ENCODE results near the gene COPS9.

Gene COPS9

DNA sequence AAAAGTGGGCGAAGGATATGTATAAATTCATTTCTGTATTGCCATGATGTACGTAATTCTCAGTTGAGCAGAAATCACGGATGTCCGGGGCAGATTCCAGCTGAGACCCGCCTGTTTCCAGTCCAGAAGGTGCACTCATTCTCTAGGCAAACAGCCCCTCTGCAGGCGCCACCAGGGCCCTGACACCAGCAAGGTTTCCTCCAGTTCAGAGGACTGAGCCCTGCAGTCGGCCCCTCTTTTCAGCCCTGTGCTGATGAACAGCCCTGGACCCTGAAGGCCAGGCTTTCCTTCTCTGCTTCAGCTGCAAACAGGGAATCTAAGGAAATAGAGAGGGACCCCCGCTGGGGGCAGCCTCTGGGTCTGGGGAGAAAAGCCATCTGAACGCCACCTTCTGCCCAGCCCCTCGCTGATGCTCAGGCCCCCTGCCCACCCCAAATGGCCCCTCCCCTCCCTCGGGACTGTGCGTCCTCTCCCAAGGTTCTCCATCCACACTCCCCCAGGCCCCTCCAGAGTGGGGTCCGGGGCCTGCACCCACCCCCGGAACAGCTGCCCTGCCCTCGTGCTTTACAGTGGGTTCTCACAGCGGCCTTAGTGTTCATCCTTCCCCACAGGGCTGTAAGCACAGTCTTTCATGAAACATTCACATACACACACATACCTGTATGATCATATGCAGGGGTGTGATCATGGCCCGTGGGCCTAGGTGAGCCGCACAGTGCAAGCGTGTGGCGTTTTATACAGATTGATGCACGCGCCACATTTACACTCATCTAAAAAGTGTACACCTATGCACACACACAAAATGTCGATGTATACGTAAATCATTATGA lies 12.1 kb downstream of the COPS9 start:
- TF ChIP-seq, protein P1, sequence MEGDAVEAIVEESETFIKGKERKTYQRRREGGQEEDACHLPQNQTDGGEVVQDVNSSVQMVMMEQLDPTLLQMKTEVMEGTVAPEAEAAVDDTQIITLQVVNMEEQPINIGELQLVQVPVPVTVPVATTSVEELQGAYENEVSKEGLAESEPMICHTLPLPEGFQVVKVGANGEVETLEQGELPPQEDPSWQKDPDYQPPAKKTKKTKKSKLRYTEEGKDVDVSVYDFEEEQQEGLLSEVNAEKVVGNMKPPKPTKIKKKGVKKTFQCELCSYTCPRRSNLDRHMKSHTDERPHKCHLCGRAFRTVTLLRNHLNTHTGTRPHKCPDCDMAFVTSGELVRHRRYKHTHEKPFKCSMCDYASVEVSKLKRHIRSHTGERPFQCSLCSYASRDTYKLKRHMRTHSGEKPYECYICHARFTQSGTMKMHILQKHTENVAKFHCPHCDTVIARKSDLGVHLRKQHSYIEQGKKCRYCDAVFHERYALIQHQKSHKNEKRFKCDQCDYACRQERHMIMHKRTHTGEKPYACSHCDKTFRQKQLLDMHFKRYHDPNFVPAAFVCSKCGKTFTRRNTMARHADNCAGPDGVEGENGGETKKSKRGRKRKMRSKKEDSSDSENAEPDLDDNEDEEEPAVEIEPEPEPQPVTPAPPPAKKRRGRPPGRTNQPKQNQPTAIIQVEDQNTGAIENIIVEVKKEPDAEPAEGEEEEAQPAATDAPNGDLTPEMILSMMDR (conservative IDR thresholded peaks at IDR 0.05; ENCODE audit: low read depth) = no peak

DNA sequence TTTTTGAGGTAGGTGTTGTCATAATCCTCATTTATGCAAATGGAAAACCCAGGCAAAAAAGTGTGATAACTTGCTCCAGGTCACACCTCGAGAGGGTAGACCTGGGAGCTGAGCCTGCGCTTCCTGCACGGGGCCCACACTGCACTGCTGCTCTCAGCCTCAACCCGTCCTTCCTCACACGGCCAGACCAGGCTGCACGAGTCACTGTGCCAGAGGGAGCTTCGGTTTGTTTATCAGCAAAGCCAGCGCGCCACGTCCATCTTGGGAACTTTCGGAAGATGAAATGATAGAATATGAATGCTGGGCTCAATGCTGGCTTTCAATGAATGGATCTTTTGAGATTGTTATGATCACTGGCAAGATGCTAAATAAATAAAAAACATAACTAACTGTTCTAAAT lies 14.4 kb downstream of the COPS9 start:
- TF ChIP-seq, protein P1 (conservative IDR thresholded peaks at IDR 0.05; ENCODE audit: low read depth) = no peak
- ChIA-PET POLR2A (ENCODE audit: low non-redundant PET) (no interaction called here), CTCF (interaction anchor here (0.5 kb wide), 1 partner anchor 60 kb away, joined by 3 read pairs; no protein-coding TSS in a partner anchor)
- DNase-seq (ENCODE audit: low spot score) = no peak
- no peak overlapping the region for H3K27ac ChIP-seq

More for the DNA sequence above, 12.1 kb downstream of the COPS9 start:
- DNase-seq (ENCODE audit: low spot score) = no peak
- no peak overlapping the region for H3K27ac ChIP-seq
- ChIA-PET CTCF (no interaction called here), POLR2A (ENCODE audit: low non-redundant PET) (no interaction called here)

DNA sequence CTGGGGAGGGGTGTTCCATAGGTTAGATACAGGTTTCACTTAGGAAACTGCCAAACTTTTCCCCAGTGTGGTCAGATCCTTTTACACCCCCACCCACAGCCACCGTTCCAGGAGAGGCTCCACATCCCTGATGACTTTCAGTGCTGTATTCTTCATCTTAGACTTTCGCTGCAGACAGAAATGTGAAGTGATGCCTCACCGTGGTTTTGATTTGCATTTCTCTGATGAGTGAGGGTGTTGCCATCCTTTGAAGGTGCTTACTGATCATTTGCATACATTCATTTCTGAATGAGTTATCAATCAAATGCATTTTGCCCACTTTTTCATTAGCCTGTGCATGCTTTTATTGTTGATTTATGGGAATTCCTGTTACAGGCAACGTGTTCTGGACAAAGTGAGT lies 14.9 kb downstream of the COPS9 start:
- ChIA-PET CTCF (interaction anchor here (0.5 kb wide), 1 partner anchor 60 kb away, joined by 3 read pairs; no protein-coding TSS in a partner anchor), POLR2A (ENCODE audit: low non-redundant PET) (no interaction called here)
- no peak for DNase-seq (ENCODE audit: low spot score)
- H3K27ac ChIP-seq = no peak overlapping the region
- TF ChIP-seq, protein P1 (conservative IDR thresholded peaks at IDR 0.05; ENCODE audit: low read depth) = no peak

- POLR2A ChIA-PET (ENCODE audit: low non-redundant PET) = no interaction called here
- DNase-seq (ENCODE audit: low spot score) = no peak
- TF ChIP-seq, protein P1 (conservative IDR thresholded peaks at IDR 0.05; ENCODE audit: low read depth) = no peak
- CTCF ChIA-PET = interaction anchor here (0.6 kb wide), 1 partner anchor 62 kb away, joined by 3 read pairs; no protein-coding TSS in a partner anchor
- H3K27ac ChIP-seq = no peak overlapping the region
Measured at GRCh38 chr2:240114233-240114632, 21.9 kb downstream of the COPS9 start.

DNA sequence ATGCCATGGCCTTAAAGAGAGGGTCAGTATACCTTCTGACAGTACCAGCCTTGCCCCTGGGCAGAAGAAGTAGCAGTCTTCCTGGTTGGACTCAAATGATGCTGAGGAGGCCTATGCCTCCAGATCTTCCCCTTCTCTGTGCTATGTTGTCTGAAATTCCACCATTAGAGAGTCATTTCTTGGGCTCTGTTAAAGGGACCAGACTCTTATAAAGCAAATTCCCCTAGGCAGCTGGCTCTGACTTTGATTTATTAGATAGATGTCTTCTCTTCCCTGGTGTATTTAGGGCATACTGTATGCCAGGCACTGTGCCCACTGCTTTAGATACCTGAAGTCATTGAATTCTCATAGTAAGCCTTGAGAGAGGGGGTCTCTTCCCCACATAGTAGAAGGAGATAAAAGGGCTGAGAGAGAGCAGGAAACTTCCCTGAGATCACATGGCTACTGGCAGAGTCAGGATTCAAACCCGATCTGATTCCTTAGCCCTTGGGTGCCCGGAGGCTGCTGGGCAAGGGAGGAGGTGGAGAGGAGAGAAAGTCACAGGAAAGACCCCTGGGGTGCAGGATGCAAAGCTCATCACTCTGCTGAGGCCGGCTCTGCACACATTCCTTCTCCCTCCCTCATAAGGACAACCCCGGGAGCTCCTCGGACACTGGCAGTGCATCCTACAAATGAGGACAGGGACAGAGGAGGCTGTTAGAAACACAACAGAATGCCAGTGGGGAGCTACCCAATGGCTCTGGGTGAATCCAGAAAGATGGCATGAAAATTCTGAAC lies 23.0 kb downstream of the COPS9 start:
- ChIA-PET CTCF (interaction anchor here (0.6 to 0.7 kb wide), 2 partner anchors 57 to 476 kb away, joined by 3 to 4 read pairs; no protein-coding TSS in a partner anchor), POLR2A (ENCODE audit: low non-redundant PET) (no interaction called here)
- no peak overlapping the region for H3K27ac ChIP-seq
- TF ChIP-seq, protein P1 (conservative IDR thresholded peaks at IDR 0.05; ENCODE audit: low read depth) = no peak
- no peak for DNase-seq (ENCODE audit: low spot score)

- POLR2A ChIA-PET (ENCODE audit: low non-redundant PET) = no interaction called here
- no peak for DNase-seq (ENCODE audit: low spot score)
- H3K27ac ChIP-seq = no peak overlapping the region
- CTCF ChIA-PET = no interaction called here
- TF ChIP-seq, protein P1 (conservative IDR thresholded peaks at IDR 0.05; ENCODE audit: low read depth) = no peak
Measured at GRCh38 chr2:240111253-240111652, 24.9 kb downstream of the COPS9 start.
